HG03139 (cell line): ENCODE measurements around the gene INTS11.
"Not testable (repeated sequence)": the region's sequence is repeated elsewhere in the genome, so short reads cannot be mapped to it uniquely, and the experiment has no call there.

Experiments used
- ATAC-seq: cut with Tn5 transposase; IDR thresholded peaks from one replicate; pipeline ENCODE4 v1.9.1; 2021; ENCODE audit not compliant: unreplicated experiment

INTS11 gene

DNA sequence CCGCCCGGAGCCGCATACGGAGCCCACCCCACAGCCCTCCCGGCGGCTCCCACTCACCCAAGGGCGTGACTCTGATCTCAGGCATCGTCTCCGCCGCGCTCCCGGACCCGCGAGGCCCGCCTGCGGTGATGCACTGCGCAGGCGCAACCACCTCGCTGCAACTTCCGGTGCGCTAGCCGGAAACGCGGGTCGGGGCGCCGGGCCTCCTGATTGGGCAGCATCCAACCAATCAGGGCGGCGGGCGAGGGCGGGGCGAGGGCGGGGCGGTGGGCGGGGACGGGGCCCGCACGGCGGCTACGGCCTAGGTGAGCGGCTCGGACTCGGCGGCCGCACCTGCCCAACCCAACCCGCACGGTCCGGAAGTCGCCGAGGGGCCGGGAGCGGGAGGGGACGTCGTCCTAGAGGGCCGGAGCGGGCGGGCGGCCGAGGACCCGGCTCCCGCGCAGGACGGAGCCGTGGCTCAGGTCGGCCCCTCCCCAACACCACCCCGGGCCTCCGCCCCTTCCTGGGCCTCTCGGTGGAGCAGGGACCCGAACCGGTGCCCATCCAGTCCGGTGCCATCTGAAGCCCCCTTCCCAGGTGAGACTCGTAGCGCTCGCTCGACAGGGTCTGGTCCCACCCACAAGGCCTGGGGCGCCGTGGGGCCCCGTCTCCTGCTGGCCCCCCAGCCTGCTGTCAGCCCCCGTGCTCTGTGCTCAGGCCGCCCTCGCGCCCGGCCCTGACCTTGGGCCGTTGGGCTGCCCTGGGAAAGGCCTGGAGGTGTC is at the start of gene INTS11, which contains the start of gene CPTP:
INTS11 (minus strand) TSS at position 137 of the 764 bp plus-strand sequence; CDS start at position 85, 52 bp downstream.
CPTP (plus strand) TSS at position 279 of the 764 bp plus-strand sequence. CDS start 2,109 bp downstream, outside the sequence.
- peak; percentile 66 for ATAC-seq

GRCh38 chr1:1373815-1374588 is 49.5 kb upstream of the INTS11 start:
- ATAC-seq = no peak

DNA sequence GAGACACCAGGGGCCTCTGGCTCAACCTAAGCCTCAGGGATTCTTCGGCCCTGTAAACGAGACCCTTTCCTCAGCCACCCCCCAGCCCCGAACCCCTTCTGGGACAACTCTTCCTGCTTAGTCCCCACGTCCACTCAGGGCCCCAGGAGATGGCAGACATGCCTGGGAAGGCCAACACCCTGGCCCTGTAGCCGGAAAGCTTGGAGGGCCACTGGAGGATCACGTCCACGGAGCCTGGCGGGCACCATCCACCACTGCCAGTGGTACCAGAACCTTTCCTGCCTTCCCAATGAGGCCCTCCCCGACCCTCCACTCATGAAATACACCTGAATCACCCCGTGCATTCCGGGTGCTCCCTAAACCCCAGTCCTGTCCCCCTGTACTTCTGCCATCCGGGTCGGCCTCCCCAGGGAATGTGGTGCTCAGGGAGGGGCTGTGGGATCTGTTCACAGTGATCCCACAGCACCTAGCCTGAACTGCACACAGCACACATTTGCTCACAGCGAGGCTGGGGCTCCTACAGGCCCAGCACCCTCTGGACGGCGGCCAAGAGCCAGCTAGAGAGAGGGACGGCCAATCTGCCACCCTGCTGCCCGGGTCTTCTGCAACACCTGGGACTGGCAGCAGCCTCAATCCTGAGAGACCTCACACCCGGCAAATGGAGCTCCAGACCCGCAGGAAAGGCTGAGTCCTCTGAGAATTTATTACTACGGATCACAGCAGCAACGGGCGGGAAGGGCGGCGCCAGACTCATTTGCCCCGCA is 48.8 kb upstream of the INTS11 start:
- no peak for ATAC-seq

- no peak for ATAC-seq
Measured at GRCh38 chr1:1371746-1372711, 47.6 kb upstream of the INTS11 start.

DNA sequence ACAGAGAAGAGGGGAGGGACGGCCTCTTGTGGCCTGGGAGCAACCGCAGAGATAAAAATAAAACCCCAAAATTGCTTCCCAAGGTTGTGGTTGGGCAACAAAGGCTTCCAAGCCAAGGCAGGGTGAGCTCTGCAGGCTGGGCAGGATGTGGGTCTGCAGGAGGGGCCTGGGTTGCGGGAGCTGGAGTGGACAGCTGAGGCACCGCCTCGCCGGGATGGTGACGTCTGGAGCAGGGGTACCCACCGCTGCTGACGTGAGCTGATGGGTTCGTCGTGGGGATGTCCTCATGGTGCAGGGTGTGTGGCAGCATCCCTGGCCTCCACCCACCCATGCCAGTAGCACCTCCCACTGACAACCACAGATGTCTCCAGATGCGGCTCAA is 46.9 kb upstream of the INTS11 start:
- ATAC-seq = no peak

GRCh38 chr1:1370771-1371300 is 46.4 kb upstream of the INTS11 start:
- ATAC-seq = no peak

GRCh38 chr1:1370094-1370493 is 45.6 kb upstream of the INTS11 start:
- ATAC-seq = not testable (repeated sequence)

GRCh38 chr1:1367315-1367714 is 42.9 kb upstream of the INTS11 start:
- ATAC-seq = no peak

- ATAC-seq = no peak
Measured at GRCh38 chr1:1366699-1367066, 42.2 kb upstream of the INTS11 start.

- no peak for ATAC-seq
Measured at GRCh38 chr1:1365875-1366698, 41.6 kb upstream of the INTS11 start.

GRCh38 chr1:1364266-1364665 is 39.8 kb upstream of the INTS11 start:
- ATAC-seq = no peak

DNA sequence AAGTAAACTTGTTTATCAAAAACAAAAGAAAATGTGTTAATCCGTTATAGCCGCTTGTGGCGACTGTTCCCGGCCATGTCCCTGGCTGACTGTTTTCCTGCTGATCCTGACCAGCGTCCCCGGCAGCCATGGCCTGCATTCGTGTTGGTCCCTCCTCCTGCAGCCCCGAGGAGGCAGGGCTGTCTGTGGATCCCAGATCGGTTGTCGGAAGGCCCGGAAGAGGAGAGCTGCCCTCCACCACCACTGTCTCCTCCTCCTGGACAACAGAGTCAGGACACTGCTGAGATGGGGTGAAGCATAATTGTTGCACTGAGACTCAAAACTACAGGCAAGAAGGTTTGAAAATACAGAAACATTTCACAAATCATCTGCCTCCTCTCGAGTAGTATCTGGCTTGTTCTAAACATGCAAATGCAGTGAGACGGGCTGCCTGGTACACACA is 37.5 kb upstream of the INTS11 start:
- ATAC-seq = no peak

- ATAC-seq = no peak
Measured at GRCh38 chr1:1361233-1361981, 36.9 kb upstream of the INTS11 start.

DNA sequence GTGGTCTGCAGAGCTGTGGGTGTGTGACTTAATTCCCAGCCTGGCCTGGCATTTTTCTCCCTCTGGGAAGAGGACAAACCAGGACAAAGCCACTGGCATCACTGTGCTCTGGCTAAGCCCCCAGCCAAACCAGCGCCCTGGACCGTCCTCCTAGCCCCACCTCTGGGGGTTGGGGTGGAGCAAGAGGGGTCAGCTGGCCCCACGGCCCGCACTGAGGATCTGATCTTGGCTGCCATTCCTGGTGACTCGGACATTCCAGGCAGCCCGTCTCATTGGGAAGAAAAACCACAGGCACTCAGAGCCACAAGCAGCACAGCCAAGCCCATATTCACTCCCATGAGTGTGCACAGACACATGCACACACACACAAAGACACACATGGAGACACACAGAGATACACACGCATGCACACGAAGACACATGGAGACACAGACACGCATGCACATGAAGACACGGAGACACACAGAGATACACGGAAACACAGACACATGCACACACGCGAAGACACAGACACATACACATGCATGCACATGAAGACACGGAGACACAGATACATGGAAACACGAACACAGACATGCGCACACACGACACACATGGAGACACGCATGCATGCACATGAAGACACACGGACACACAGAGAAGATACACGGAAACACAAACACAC is 36.2 kb upstream of the INTS11 start:
- no peak for ATAC-seq

DNA sequence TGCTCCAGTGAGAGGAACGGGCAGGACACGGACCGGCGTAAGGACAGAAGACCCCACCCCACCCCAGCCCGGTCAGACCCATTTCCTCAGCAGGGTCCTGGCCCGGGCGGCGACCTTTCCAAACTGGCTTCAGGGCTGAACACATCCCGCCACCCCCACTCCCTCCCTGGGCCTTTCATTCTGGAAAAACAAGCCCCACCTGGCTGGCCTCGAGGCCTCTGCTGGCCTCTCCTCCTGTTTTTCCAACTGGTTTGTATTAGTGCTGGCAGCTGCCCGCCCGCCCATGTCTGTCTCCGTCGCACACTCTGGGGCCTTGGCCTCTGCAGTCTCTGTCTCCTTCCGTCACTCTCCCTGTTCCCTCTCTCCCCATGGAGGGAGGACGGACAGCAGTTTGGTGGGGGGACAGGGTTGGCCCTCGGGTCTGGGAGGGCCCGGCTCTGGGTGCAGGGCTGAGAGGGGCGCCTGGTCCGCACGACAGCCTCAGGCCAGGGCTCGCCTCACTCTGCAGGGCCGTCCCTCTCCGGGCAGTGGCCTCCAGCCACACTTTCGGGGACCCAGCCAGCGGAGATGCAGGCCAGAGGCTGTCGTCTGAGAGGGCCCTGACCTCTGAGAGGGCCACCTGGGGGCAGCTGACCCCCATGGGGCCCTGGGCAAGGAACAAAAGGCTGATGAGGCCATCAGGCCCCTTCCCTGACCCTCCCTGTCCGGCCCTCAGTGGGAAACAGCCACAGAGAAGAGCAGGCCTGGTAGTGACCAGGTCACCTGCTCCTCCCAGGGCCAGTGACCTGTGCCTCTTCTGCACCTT is 35.4 kb upstream of the INTS11 start:
- ATAC-seq = no peak

GRCh38 chr1:1359308-1359663 is 34.8 kb upstream of the INTS11 start:
- no peak for ATAC-seq
